ENCODE results near the gene MINK1.
A peak's percentile ranks its signal among the peaks of the same experiment; 100 is the strongest.
"Not testable (repeated sequence)": the region's sequence is repeated elsewhere in the genome, so short reads cannot be mapped to it uniquely, and the experiment has no call there.

MINK1 gene

DNA sequence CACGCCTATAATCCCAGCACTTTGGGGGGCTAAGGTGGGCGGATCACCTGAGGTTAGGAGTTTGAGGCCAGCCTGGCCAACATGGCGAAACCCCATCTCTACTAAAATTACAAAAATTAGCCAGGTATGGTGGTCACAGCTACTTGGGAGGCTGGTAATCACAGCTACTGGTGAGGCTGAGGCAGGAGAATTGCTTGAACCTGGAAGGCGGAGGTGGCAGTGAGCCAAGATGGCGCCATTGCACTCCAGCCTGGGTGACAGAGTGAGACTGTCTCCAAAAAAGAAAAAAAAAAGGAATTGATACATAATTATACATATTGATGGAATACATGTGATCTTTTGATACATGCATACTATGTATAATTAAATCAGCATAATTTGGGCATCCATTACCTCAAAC, 34.4 kb downstream of the MINK1 start:
- DNase-seq (ENCODE audit: low read depth, low spot score); H3K27ac ChIP-seq: not testable (repeated sequence)

DNA sequence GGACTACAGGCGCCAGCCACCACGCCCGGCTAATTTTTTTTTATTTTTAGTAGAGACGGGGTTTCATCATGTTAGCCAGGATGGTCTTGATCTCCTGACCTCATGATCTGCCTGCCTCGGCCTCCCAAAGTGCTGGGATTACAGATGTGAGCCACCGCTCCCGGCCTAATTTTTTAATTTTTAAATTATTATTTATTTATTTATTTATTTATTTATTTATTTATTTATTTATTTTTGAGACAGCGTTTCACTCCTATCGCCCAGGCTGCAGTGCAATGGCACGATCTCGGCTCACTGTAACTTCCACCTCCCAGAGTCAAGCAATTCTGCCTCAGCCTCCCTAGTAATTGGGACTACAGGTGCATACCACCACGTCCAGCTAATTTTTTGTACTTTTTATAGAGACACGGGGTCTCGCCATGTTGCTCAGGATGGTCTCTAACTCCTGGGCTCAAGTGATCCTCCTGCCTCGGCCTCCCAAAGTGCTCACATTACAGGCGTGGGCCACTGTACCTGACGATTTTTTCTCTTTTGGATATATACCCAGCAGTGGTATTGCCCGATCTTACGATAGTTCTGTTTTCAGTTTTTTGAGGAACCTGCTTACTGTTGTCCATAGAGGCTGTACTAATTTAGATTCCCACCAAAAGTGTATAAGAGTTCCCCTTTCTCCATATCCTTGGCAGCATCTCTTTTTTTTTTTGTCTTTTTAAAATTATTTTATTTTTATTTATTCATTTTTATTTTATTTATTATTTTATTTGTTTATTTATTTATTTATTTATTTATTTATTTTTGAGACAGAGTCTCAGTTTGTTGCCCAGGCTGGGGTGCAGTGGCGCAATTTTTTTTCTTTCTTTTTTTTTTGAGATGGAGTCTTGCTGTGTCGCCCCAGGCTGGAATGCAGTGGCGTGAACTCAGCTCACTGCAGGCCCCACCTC, 36.2 kb downstream of the MINK1 start:
- not testable (repeated sequence) for DNase-seq (ENCODE audit: low read depth, low spot score)
- peak overlapping the region; percentile 16 for H3K27ac ChIP-seq

DNA sequence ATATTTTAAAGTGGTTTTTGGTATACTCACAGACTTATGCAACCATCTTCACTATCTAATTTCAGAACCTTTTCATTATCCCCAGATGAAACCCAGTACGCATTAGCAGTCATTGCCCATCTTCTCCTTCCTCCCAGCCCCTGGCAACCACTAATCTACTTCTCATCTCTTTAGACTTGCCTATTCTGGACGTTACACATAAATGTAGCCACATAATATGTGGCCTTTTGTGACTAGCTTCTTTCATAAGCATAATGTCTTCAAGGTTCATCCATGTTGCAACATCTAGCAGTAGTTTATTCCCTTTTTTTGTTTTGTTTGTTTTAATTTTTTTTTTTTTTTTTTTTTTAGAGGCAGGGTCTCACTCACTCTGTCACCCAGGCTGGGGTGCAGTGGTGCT, 37.7 kb downstream of the MINK1 start:
- DNase-seq (ENCODE audit: low read depth, low spot score): no peak
- H3K27ac ChIP-seq: peak overlapping the region; percentile 16

DNA sequence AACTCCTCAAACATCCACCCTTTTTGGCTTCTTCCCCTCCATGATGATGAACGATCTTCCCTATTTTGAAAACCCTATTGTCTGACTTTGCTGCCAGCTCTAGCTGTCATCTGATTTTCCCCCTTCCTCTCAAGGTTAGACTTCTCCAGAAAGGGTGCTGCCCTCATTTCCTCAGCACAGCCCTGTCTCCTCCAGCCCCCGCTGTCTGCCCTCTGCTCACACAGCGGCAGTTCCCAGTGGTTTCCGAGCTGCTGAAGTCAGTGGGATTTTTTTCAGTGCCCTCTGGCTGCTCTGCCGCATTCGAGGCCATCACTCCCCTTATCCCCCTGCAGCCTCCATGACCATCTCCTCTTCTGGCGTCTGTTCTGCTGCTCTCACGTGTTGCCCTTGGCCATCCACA, 39.6 kb downstream of the MINK1 start:
- DNase-seq (ENCODE audit: low read depth, low spot score): no peak
- no peak overlapping the region for H3K27ac ChIP-seq

DNA sequence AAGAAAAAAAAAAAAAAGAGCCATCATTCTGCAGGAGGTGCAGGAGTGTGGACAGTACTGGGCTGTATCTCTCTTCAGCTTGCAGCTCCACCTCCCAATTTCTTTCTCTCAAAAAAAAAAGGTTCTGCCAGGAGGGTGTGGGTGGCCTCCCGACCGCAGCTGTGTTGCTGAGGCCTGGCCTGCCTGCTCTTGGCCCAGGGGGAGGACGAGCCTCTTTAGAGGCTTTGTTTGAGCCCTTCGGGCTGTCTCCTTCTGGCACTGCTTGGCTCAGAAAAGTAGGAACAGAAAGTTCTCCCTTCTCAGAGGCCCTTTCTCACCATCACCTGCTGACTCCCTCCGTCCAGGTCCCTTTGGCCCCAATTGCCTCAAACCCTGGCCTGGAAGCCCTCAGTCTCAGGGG, 43.9 kb downstream of the MINK1 start:
- DNase-seq (ENCODE audit: low read depth, low spot score): no peak

DNA sequence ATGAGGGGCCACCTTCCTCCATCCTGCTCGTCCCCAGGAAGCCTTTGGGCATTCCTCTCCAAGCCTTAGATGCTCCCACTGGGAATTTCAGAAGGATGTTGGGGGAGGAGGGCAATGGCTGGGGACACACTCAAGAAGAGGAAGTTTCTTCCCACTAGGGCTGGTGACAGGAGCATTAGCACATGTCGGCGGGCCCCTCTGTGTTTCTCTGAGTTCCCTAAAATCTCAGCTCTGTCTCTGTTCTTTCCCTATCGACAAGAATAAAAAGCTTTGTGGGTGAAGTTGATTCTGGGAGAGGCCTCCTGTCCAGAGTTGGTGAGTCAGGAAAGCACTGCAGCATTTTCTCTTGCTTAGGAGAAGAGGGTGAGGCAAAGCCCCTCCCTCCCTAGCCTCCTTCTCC, 46.5 kb downstream of the MINK1 start:
- H3K27ac ChIP-seq: no peak overlapping the region
- DNase-seq (ENCODE audit: low read depth, low spot score): no peak

More for the DNA sequence above, 43.9 kb downstream of the MINK1 start:
- no peak overlapping the region for H3K27ac ChIP-seq

DNA sequence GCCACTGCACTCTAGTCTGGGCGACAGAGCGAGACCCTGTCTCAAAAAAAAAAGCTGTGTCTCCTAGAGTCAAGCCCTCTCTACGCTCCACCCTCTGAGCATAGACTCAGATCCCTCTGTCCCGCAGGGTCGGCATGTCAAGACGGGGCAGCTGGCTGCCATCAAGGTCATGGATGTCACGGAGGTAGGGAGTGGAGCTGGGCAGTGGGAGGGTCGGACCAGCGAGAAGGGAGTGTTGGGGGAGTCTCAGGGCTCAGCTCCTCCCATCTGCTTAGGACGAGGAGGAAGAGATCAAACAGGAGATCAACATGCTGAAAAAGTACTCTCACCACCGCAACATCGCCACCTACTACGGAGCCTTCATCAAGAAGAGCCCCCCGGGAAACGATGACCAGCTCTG, 47.7 kb downstream of the MINK1 start:
- H3K27ac ChIP-seq: peak overlapping the region; percentile 44
- no peak for DNase-seq (ENCODE audit: low read depth, low spot score)

DNA sequence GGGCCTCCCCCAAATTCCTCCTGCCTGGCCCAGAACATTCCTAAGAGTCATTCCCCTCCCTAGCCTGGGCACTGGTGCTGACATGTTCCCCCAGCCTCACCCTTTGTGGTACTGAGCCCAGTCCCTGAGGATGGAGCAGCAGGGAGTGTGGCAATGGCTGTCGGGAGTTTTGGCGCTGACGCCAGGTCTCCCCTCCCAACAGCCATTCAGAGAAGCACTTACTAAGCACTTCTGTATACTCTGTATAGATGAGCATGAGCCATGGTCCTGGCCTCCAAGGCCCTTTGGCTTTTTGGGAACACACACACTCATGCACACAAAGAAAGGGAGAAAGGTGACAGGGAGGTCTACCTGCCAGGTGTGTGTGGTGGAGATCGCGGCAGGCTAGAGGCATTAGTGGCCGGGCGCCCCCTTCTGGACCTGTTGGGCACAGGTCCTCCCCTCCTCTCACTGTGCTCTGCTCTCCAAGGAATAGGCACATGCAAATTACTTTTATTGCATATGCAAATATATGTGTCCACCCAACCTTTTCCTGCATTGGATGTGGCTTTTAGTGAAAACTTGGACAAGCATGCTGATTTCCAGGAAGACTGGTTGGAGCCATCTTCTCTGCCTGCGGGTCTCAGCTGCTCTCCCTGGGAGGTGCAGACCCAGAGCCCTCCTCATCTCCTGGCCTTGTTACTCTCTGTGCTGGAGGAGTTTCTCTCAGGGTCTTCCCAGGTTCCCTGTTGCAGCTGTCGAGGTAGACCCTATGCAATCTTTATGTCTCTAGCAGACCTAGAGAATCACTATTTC, 48.8 kb downstream of the MINK1 start:
- peak overlapping the region; percentile 44 for H3K27ac ChIP-seq
- peak; percentile 16 for DNase-seq (ENCODE audit: low read depth, low spot score)

DNA sequence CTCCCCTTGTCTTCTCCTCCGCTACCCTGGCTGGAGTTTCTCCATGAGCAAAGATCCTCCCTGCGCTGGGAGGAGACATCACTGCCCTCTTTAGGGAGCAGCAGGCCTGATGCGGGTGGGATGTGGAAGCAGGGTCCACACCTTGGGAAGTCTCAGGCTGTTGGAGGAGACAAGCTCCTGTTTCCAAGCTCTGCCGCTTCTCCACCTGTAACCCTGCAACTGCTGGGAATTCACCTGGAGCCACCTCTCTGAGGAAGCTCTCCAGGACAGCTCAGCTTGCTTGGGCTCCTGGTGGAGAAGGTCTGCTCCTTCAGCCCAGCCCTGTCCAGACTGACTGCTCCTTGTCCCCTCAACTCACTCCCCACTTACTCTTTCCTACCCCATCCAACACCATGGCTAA, 51.3 kb downstream of the MINK1 start:
- no peak for DNase-seq (ENCODE audit: low read depth, low spot score)
- H3K27ac ChIP-seq: no peak overlapping the region

DNA sequence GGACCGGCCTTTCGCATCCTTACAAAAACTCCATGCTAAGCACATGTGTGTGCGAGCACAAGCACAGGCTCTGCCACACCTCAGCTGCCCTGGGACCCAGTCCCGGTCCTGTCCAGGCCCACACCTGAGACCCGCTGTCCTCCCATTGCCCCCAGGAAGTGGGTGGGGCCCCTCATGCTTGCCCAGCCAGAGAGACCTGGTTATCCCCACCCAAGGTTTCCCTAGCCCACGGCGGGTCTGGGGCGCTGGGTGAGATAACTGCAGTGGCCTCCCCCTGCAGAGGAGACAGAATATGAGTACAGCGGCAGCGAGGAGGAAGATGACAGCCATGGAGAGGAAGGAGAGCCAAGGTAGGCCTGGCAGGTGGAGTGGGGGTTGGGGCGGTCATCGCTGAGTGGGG, 53.7 kb downstream of the MINK1 start:
- H3K27ac ChIP-seq: no peak overlapping the region
- DNase-seq (ENCODE audit: low read depth, low spot score): no peak

DNA sequence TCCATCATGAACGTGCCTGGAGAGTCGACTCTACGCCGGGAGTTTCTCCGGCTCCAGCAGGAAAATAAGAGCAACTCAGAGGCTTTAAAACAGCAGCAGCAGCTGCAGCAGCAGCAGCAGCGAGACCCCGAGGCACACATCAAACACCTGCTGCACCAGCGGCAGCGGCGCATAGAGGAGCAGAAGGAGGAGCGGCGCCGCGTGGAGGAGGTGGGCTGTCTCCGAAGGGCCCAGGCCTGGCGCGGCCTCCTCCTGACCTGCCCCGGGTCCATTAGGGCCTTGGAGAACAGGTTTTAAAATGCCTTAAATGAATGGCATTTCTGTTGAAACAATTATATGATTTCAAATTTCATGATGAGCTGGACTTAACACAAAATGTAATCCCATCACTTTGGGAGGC, 54.4 kb downstream of the MINK1 start:
- H3K27ac ChIP-seq: no peak overlapping the region
- DNase-seq (ENCODE audit: low read depth, low spot score): no peak

DNA sequence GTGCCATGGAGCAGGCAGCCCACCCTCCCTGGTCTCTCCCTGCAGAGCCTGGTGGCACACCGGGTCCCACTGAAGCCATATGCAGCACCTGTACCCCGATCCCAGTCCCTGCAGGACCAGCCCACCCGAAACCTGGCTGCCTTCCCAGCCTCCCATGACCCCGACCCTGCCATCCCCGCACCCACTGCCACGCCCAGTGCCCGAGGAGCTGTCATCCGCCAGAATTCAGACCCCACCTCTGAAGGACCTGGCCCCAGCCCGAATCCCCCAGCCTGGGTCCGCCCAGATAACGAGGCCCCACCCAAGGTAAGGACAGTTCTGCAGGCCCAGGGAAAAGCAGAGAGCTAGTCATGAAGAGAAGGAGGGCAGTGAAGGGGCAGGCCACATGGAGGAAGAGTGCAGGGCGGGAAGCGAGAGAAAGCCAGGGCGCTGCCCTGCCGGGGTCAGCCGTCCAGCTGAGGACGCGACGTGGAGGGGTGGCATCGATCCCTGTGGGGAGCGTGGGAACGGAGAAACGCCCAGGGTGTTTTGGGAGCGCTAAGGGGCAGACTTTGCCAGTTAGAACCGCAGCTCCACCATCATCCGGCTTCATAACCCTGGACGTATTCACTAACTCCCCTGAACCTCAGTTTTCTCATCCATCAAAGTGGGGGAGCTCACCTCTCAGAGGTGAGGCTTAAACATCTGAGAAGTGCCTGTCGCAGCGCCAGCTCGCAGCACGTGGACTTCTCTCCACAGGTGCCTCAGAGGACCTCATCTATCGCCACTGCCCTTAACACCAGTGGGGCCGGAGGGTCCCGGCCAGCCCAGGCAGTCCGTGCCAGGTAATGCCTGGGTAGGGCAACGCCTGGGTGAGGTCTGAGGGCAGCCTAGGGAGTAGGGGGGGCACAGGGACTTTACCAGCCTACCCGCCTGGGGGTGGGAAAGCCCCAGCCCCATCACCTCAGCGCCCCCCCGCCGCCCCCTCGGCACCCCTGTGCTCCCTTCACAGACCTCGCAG, 58.6 kb downstream of the MINK1 start:
- no peak for DNase-seq (ENCODE audit: low read depth, low spot score)
- no peak overlapping the region for H3K27ac ChIP-seq

DNA sequence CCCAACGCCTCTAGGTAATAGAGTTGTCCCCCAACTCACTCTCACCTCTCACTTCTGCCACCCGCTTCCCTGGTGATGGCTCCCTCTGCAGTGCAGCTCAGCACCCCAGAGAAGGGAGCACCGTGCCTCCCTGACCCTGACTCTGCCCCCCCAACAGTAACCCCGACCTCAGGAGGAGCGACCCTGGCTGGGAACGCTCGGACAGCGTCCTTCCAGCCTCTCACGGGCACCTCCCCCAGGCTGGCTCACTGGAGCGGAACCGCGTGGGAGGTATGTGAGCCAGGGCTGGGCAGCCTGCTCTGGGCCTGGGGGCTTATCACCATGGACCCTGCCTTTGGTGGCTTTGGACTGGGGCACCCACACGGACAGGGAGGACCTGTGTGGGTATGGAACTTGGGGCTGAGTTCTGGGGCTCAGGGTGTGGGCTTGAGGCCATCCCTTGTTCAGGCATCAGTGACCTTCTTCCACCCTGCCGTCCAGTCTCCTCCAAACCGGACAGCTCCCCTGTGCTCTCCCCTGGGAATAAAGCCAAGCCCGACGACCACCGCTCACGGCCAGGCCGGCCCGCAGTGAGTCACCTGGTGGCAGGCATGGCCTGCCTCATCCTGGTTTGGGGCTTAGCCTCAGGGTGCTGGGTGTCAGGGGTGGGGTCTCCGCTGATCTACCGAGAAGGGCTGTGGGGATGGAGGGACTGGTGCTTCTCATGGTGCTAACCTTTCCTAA, 59.5 kb downstream of the MINK1 start:
- no peak overlapping the region for H3K27ac ChIP-seq
- no peak for DNase-seq (ENCODE audit: low read depth, low spot score)

DNA sequence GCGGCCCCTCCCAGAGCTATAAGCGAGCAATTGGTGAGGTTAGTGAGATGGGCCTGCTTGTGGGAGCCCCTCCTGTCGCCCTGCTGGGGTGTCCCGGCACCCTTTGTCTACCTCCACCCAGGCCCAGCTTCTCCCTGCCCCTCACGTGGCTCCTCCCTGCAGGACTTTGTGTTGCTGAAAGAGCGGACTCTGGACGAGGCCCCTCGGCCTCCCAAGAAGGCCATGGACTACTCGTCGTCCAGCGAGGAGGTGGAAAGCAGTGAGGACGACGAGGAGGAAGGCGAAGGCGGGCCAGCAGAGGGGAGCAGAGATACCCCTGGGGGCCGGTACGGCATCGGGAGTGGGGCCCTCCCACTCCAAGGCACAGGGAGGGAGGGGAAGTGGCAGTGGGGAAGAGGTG, 60.1 kb downstream of the MINK1 start:
- DNase-seq (ENCODE audit: low read depth, low spot score): no peak

DNA sequence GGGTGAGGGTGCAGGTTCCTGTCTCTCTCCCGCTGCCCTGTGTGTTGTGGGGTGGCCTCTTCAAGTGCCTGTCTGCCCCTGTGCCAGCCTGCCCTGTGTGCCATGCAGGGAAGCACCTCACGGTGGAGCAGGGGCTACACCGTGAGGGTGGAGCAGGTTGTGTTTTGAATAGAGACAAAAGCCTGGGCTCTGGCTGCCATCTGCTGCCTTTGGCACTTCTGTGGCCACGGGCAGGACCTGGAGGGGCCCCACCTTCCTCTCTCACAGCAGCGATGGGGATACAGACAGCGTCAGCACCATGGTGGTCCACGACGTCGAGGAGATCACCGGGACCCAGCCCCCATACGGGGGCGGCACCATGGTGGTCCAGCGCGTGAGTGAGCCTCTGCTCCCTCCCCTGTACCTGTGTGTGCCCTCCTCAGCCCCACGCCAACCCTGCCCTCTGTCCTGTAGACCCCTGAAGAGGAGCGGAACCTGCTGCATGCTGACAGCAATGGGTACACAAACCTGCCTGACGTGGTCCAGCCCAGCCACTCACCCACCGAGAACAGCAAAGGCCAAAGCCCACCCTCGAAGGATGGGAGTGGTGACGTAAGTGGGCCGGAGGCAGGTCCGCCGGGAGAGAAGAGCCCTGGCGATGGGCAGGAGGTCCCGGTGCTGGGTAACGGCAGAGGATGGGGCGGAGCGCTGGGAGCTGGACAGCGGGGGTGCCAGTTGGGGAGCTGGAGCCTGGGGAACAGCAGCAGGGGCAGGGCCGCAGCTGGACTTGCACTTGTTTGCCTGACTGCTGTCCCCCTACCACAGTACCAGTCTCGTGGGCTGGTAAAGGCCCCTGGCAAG, 60.8 kb downstream of the MINK1 start:
- no peak for DNase-seq (ENCODE audit: low read depth, low spot score)
- H3K27ac ChIP-seq: no peak overlapping the region

More for the DNA sequence above, 60.1 kb downstream of the MINK1 start:
- no peak overlapping the region for H3K27ac ChIP-seq

DNA sequence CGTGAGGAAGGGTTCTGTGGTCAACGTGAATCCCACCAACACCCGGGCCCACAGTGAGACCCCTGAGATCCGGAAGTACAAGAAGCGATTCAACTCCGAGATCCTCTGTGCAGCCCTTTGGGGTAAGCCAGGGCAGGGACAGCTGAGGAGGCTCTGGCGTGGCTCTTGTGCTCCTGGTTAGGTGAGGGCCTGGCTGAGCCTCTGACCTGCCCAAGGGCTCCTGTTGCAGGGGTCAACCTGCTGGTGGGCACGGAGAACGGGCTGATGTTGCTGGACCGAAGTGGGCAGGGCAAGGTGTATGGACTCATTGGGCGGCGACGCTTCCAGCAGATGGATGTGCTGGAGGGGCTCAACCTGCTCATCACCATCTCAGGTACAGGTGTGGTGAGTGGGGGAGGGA, 62.0 kb downstream of the MINK1 start:
- no peak overlapping the region for H3K27ac ChIP-seq
- DNase-seq (ENCODE audit: low read depth, low spot score): no peak

DNA sequence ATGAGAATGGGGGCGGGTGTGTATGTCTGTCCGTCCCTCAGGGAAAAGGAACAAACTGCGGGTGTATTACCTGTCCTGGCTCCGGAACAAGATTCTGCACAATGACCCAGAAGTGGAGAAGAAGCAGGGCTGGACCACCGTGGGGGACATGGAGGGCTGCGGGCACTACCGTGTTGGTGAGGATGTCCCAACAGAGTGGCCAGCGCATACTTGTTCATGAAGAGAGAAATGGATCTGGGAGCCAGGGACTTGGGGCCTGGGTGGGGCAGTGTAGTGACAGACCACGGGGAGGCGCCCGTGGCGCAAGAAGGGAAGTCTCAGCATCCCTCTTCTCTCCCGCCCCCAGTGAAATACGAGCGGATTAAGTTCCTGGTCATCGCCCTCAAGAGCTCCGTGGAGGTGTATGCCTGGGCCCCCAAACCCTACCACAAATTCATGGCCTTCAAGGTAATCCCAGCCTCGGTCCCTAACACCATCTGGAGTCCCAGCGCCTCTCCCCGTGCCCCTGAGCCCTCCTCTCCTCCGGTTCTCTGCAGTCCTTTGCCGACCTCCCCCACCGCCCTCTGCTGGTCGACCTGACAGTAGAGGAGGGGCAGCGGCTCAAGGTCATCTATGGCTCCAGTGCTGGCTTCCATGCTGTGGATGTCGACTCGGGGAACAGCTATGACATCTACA, 62.7 kb downstream of the MINK1 start:
- DNase-seq (ENCODE audit: low read depth, low spot score): no peak
- no peak overlapping the region for H3K27ac ChIP-seq
